SU-DHL-6 (cell line): Measurements from ENCODE around the gene EPHB1.

Experiments
- EZH2phosphoT487 ChIP-seq: fragments of 200-600 bp; sonication (generic), shearing (Covaris generic); conservative IDR thresholded peaks from 2 replicates; pipeline ENCODE4 v1.6.1; 2018; ENCODE audit warnings: mild to moderate bottlenecking, antibody characterized with exemption, low read length, moderate library complexity, mixed read lengths
- TF ChIP-seq, protein P1 (sequence below): fragments of 200-600 bp; sonication (generic); IDR thresholded peaks from one replicate; pipeline ENCODE4 v1.5.1; 2017; ENCODE audit warnings: antibody characterized with exemption, mild to moderate bottlenecking, low read length, moderate library complexity; ENCODE audit not compliant: insufficient read depth, poor library complexity, severe bottlenecking

DNA sequence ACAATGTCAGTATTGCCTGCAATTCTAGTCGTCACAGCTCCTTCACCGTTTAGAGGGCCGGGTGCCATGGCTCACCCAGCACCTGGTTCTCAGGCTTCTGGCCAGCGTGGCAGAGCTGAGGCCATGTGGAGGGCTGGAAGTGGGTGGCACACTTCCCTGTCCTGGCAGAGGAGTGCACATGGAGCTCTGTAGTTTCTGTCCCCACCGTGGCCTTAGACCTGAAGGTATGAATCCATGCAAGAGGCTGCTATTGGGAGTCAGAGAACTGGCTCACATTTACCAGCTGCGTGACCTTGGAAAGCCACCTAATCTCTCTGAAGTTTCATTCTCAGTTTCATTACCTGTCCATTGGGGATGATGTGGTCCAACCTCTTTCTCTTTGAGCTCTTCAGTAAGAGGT lies 22.2 kb downstream of the EPHB1 start:
- no peak for TF ChIP-seq EZH2phosphoT487
- TF ChIP-seq, protein P1, sequence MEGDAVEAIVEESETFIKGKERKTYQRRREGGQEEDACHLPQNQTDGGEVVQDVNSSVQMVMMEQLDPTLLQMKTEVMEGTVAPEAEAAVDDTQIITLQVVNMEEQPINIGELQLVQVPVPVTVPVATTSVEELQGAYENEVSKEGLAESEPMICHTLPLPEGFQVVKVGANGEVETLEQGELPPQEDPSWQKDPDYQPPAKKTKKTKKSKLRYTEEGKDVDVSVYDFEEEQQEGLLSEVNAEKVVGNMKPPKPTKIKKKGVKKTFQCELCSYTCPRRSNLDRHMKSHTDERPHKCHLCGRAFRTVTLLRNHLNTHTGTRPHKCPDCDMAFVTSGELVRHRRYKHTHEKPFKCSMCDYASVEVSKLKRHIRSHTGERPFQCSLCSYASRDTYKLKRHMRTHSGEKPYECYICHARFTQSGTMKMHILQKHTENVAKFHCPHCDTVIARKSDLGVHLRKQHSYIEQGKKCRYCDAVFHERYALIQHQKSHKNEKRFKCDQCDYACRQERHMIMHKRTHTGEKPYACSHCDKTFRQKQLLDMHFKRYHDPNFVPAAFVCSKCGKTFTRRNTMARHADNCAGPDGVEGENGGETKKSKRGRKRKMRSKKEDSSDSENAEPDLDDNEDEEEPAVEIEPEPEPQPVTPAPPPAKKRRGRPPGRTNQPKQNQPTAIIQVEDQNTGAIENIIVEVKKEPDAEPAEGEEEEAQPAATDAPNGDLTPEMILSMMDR: no peak
